ENCODE results near the gene NHLRC1.

DNA sequence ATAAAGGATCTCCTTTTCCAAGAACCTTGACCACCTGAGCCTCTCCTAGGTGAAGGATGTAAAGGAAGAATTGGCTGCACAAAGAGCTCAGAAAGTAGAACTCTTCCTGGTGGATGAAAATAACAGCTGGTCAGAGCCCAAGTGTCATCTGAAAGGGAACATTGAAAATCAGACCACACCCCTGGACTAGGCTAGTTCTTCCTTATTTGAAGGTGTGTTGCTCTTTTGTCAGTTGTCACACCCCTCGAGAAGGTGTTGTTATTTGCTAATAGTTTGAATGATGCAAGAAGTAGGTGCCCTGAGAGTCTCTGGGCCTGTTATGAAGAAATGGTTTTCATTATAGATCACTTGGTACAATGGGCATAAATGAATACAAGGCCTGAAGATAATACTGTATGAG is 31.1 kb downstream of the NHLRC1 start:
- TF ChIP-seq, protein P1, sequence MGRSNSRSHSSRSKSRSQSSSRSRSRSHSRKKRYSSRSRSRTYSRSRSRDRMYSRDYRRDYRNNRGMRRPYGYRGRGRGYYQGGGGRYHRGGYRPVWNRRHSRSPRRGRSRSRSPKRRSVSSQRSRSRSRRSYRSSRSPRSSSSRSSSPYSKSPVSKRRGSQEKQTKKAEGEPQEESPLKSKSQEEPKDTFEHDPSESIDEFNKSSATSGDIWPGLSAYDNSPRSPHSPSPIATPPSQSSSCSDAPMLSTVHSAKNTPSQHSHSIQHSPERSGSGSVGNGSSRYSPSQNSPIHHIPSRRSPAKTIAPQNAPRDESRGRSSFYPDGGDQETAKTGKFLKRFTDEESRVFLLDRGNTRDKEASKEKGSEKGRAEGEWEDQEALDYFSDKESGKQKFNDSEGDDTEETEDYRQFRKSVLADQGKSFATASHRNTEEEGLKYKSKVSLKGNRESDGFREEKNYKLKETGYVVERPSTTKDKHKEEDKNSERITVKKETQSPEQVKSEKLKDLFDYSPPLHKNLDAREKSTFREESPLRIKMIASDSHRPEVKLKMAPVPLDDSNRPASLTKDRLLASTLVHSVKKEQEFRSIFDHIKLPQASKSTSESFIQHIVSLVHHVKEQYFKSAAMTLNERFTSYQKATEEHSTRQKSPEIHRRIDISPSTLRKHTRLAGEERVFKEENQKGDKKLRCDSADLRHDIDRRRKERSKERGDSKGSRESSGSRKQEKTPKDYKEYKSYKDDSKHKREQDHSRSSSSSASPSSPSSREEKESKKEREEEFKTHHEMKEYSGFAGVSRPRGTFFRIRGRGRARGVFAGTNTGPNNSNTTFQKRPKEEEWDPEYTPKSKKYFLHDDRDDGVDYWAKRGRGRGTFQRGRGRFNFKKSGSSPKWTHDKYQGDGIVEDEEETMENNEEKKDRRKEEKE (IDR thresholded peaks at IDR 0.05): no peak
- TF ChIP-seq POLR2A (IDR thresholded peaks at IDR 0.05; ENCODE audit: low read depth, low read length) (no peak), BHLHE40 (IDR thresholded peaks at IDR 0.05; ENCODE audit: borderline replicate concordance in 1 of 2, low read depth in 2 of 2, low read length in 1 of 2) (no peak), GATAD2B (conservative IDR thresholded peaks at IDR 0.05; ENCODE audit: low read depth) (no peak), CTCF (IDR thresholded peaks at IDR 0.05 in 2 of 3, conservative IDR thresholded peaks at IDR 0.05 in 1 of 3; ENCODE audit: control insufficient read depth in 2 of 3, extremely low read depth in 1 of 3, insufficient read depth in 1 of 3, low read depth in 3 of 3, low read length in 3 of 3) (no peak), SIN3A (IDR thresholded peaks at IDR 0.05; ENCODE audit: low read depth, low read length) (no peak), ASH2L (IDR thresholded peaks at IDR 0.05; ENCODE audit: borderline replicate concordance, low read depth) (no peak), ELK1 (IDR thresholded peaks at IDR 0.05; ENCODE audit: low read depth, low read length) (no peak), SRF (IDR thresholded peaks at IDR 0.05; ENCODE audit: low read depth in 2 of 2, low read length in 2 of 2) (no peak), IRF3 (IDR thresholded peaks at IDR 0.05) (no peak), ZNF384 (IDR thresholded peaks at IDR 0.05; ENCODE audit: borderline replicate concordance, low read depth, low read length) (no peak), NR2C2 (IDR thresholded peaks at IDR 0.05; ENCODE audit: borderline replicate concordance, control insufficient read depth, insufficient read length, low read depth) (no peak)
- TF ChIP-seq, protein P2, sequence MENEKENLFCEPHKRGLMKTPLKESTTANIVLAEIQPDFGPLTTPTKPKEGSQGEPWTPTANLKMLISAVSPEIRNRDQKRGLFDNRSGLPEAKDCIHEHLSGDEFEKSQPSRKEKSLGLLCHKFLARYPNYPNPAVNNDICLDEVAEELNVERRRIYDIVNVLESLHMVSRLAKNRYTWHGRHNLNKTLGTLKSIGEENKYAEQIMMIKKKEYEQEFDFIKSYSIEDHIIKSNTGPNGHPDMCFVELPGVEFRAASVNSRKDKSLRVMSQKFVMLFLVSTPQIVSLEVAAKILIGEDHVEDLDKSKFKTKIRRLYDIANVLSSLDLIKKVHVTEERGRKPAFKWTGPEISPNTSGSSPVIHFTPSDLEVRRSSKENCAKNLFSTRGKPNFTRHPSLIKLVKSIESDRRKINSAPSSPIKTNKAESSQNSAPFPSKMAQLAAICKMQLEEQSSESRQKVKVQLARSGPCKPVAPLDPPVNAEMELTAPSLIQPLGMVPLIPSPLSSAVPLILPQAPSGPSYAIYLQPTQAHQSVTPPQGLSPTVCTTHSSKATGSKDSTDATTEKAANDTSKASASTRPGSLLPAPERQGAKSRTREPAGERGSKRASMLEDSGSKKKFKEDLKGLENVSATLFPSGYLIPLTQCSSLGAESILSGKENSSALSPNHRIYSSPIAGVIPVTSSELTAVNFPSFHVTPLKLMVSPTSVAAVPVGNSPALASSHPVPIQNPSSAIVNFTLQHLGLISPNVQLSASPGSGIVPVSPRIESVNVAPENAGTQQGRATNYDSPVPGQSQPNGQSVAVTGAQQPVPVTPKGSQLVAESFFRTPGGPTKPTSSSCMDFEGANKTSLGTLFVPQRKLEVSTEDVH (IDR thresholded peaks at IDR 0.05; ENCODE audit: low read depth, partially characterized antibody): no peak
- TF ChIP-seq, protein P3, sequence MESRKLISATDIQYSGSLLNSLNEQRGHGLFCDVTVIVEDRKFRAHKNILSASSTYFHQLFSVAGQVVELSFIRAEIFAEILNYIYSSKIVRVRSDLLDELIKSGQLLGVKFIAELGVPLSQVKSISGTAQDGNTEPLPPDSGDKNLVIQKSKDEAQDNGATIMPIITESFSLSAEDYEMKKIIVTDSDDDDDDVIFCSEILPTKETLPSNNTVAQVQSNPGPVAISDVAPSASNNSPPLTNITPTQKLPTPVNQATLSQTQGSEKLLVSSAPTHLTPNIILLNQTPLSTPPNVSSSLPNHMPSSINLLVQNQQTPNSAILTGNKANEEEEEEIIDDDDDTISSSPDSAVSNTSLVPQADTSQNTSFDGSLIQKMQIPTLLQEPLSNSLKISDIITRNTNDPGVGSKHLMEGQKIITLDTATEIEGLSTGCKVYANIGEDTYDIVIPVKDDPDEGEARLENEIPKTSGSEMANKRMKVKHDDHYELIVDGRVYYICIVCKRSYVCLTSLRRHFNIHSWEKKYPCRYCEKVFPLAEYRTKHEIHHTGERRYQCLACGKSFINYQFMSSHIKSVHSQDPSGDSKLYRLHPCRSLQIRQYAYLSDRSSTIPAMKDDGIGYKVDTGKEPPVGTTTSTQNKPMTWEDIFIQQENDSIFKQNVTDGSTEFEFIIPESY (IDR thresholded peaks at IDR 0.05): no peak

Measured in GM12878 (cell line).